GM19351 (cell line): Measurements from ENCODE around the gene GABRP.
"Not testable (repeated sequence)": the region's sequence is repeated elsewhere in the genome, so short reads cannot be mapped to it uniquely, and the experiment has no call there.

ENCODE experiments used
- ATAC-seq: cut with Tn5 transposase; IDR thresholded peaks from one replicate; pipeline ENCODE4 v1.9.1; 2021; ENCODE audit warnings: mild to moderate bottlenecking, moderate library complexity; ENCODE audit not compliant: unreplicated experiment

Gene GABRP

DNA sequence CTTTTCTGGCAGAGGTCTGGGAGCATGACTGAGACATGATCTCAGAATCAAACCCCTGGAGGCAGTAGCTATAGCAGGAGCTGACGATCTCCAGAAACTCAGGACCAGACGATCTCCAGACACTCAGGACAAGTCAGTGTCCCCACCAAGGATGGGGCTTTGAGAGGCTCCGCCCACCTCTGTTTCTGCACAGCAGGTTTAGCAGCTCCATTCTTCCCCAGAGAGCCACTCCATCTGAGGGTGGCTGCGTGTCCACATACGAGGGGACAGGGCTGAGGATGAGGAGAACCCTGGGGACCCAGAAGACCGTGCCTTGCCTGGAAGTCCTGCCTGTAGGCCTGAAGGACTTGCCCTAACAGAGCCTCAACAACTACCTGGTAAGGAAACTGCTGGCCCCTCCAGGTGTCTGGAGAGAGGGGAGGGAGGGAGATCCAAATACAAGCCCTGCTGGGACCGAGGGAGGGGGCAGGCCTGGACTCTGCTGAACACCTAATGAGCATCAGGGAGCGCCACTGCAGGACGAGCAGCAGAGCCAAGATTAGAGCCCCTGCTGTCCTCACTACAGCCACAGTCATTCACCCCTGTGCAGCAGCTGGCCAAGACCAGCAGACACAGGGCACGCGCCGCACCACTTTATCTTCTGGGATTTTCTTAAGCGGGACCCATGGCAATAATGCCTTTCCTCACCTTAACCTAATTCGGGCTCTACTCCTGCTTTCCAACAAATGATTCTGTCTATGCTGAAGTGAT lies at the start of gene GABRP:
Gene GABRP (plus strand): TSS at position 228 of the 750 bp plus-strand sequence. CDS start 4,891 bp downstream, outside the sequence.
- no peak for ATAC-seq

- ATAC-seq = no peak
Observed at GRCh38 chr5:170736966-170737365, 46.6 kb upstream of the GABRP start.

GRCh38 chr5:170737591-170737990 lies 45.9 kb upstream of the GABRP start:
- no peak for ATAC-seq

GRCh38 chr5:170738840-170739239 lies 44.7 kb upstream of the GABRP start:
- ATAC-seq = no peak

DNA sequence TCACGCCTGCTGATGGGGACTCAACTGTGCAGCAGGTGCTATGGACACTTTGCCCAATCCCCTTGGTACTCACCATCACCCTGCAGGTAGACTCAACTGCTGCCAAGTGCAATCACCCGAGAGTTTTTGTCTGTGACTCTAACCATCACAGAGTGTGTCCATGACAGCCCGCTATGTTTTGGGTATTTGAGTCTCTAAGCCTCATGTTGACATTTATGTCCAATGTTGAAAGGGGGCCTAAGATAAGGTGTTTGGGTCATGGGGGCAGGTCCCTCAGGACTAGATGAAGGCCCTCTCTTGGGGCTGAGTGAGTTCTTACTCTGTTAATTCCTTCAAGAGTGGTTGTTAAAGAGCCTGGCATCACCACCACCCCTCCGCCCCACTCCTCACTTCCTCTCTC lies 44.1 kb upstream of the GABRP start:
- ATAC-seq = no peak

DNA sequence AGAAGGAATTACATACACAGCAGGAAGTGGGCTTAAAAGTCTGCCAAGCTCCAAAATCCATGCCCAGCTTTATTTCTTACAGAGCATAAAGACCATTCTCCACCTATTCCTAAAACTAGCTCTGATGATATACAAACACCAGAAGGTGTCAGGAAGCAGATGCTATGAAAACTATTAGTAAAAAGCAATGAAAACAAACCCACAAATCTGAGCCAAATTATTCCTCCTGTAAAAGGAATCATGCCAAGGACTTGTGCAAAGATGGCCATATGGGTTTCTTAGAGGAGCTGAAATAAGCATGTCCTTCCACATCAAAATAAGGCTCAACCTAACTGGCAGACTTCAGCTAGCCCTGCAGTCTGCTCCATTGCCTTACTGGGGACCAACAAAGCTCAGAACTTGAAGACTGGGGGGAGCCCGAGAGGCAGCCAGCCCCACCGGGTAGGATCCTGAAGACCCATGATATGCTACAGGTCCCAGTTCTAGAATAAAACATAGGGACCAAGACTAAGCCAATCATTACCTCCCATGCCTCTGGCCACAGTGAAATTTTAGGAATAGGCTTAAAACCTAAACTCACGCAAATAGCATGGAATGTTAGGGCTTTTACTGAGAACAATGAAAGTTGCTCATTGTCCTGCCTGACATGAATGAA lies 42.8 kb upstream of the GABRP start:
- ATAC-seq = no peak

DNA sequence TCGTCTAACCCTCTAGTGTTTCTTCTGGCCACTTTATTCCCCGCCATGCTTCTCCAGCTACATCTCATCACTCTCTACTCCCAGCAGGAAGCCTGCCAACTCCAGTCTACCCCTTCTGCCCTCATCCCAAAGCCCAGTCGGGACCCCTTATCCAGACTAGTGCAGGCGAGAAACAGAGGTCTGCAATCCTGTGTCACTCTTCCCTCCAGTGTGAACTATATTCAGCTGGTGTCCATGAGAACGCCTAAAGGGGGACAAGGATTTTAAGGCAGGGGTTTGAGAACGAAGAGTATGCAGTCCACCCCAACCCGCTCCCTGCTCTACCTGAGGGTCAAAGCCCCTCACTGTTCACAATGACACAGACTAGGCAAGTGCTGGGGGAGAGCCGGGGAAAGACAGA lies 41.7 kb upstream of the GABRP start:
- no peak for ATAC-seq

GRCh38 chr5:170743876-170744212 lies 39.7 kb upstream of the GABRP start:
- no peak for ATAC-seq

- ATAC-seq = no peak
Observed at GRCh38 chr5:170745481-170746071, 37.9 kb upstream of the GABRP start.

DNA sequence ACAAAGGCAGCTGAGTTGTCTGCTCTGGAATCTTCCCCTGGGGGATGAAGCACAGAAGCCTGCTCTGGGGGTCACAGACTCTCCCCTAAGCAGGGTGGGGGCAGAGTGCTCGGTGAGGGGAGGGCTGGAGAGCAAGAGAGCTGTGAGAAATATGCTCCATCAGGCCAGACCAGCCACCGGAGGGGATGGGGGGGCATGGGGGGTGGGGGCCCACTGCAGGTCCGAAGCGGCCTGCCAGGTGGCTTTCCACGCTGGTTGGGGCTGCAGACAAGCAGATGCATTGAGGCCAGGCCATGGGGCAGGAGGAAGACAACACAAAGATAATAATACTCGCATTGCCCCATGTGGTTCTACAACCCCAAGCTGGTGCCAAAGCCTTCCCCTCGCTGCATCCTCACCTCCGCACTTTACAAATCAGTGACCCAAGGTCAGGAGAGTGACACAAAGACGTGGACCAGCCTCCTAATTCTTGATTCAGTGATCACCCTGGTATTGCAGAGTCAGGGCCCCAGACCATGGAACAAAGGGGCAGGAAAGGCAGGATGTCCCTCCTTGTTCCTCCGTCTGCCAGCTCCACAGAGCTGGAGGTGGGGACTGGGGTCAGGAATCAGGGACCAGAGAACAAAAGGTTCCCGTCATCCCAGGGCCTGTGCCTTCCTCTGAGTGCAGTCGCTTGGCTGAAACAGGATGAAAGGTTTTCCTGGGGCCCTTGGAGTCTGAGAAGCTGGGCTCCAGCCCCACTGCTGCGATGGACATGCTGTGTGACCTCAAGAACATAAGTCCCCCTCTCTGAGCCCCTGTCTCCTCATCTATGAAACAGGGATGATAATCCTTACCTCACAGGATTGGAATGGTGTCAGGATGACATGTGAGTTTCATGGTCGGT lies 37.2 kb upstream of the GABRP start:
- no peak for ATAC-seq

DNA sequence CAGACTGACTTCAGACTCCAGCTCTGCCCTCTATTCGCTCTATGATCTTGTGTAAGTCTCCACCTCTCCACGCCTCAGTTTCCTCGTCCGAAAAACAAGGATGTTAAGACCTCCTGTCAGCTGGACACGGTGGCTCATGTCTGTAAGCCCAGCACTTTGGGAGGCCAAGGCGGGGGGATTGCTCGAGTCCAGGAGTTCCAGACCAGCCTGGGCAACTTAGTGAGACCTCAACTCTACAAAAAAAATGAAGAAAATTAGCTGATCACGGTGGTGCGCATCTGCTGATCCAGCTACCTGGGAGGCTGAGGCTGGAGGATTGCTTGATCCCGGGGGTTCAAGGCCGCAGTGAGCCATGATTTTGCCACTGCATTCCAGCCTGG lies 36.6 kb upstream of the GABRP start:
- ATAC-seq = no peak

DNA sequence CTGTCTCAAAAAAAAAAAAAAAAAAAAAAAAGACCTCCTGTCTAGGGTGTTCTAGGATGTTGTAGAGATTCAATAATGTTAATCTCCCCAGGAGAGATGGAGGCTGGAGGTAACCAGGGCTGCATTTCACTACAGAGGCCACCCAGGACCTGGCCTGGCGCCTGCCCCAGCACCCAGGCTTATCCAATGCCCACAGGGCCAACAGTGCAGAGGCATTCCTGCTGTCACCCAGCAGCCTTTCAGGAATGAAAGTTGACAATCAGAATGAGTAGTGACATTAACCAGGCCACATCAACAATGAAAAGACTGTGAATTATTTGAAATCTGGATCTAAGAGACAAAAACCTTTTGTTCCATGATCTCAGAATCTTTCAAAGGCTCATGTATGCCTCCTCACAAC lies 36.2 kb upstream of the GABRP start:
- no peak for ATAC-seq

DNA sequence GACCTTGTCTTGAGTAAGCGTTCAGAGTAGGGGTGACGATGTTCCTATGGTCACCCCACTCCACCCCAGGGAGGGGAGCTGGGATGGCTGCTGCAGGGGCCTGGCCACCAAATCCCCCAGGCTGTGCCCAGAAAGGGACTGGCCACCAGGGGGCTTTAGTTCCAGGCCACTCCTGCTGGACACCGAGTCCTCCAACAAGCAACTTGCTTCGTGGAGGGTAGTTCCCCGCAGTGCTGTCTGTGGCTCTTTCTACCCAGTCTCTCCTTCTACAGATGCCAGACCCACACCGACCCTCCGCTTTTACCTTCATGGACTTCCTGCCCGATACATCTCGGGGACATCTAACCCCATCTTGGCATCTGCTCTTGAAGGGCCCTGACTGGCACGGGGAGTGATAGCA lies 35.7 kb upstream of the GABRP start:
- no peak for ATAC-seq

- ATAC-seq = no peak
Observed at GRCh38 chr5:170748951-170749471, 34.5 kb upstream of the GABRP start.

GRCh38 chr5:170749911-170750431 lies 33.6 kb upstream of the GABRP start:
- no peak for ATAC-seq

- no peak for ATAC-seq
Observed at GRCh38 chr5:170750791-170751190, 32.7 kb upstream of the GABRP start.

- no peak for ATAC-seq
Observed at GRCh38 chr5:170751631-170752030, 31.9 kb upstream of the GABRP start.

DNA sequence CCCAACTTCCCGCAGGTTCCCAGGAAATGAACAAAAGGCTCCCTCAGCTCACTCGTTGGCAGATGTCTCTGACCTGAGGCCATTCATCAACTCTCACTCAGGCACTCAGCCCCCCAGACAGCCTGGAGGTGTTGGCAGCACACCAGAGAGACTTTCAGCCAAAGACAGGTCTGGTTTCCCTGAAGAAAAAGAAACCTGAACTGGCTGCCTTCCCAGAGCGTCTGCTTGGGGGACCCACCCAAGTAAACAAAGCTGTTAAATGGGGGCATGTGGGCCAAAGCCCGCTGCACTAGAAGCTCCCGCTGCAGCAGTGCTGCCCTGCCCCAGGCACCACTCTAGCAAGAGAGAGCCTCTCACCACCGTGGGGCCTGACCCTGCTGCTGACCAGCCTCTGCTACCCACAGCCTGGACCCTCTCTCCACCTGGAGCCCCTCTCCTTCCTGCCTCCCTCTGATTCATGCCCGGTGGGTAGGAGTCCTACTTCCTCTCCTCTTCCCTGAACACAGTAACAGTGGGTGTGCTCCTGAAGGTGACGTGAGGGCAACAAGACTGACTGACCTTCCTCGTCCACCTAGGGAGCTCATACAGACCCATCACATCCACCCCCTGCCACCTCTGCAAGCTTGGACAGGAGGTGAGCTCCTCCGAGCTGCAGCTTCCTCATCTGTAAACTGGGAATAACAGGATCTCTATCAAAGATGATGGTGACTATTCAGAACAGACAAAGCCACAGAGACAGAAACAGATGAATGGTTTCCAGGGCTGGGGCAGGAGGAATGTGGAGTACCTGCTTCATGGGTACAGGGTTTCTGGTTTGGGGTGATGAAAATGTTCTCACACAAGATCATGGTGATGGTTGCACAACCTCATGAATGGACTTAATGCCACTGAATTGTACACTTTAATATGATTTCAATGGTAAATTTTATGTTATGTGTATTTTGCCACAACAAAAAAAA lies 31.0 kb upstream of the GABRP start:
- no peak for ATAC-seq

- no peak for ATAC-seq
Observed at GRCh38 chr5:170753311-170753710, 30.2 kb upstream of the GABRP start.

DNA sequence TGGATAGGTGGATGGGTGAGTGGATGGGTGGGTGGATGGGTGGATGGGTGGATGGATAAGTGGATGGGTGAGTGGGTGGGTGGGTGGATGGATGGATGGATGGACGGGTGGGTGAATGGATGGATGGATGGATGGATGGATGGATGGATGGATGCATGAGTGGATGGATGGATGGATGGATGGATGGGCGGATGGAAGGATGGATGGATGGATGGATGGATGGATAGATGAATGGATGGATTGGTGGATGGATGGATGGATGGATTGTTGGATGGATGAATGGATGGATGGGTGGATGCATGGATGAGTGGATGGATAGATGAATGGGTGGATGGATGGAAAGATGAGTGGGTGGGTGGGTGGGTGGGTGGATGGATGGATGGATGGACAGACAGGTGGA lies 29.0 kb upstream of the GABRP start:
- not testable (repeated sequence) for ATAC-seq
